TTC549 (cell line): ENCODE data around the gene ALDH1A3.

Experiments used
- FAIRE-seq: peaks from 2 replicates; lab custom pipeline; 2012; peaks lifted over from hg19 to GRCh38; lab: Jason Lieb, UNC

Gene ALDH1A3

DNA sequence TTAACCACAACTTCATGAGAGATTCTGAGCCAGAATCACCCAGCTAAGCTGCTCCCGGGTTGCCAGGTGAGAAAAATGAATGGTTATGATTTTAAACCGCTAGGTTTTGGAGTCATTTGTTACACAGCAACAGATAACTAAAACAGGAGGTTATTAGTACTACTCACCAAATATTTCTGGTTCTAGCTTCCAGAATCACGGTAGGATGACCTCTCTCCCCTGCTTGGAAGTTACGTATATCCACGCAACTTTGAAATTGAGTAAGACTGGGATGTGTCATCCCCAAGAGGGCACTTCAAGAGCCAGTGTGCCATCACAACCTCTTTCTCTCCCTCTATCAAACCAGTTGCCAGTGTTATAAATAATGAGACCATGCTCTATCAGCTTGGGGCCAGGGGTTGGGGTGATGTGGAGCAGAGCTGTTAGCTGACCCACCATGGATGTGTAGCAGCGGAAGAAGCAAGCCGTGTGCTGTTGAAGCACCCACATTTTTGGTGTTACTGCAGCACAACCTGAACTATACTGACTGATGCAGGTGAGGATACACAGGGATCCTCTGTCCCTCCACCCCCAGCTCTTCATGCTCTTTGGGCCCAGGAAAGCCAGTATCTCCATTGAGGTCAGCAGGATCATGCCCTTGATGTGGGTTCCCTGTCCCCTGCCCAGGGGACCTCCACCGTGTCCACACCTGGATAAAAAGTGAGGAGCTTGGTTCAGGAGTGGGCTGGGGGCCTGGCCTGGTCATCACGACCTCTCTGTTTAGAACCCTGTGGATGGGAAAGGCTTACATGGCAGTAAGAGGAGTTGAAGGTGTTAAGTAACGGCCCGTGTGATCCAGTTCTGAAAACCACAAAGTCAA, 19.4 kb upstream of the ALDH1A3 start:
- FAIRE-seq, result no peak

DNA sequence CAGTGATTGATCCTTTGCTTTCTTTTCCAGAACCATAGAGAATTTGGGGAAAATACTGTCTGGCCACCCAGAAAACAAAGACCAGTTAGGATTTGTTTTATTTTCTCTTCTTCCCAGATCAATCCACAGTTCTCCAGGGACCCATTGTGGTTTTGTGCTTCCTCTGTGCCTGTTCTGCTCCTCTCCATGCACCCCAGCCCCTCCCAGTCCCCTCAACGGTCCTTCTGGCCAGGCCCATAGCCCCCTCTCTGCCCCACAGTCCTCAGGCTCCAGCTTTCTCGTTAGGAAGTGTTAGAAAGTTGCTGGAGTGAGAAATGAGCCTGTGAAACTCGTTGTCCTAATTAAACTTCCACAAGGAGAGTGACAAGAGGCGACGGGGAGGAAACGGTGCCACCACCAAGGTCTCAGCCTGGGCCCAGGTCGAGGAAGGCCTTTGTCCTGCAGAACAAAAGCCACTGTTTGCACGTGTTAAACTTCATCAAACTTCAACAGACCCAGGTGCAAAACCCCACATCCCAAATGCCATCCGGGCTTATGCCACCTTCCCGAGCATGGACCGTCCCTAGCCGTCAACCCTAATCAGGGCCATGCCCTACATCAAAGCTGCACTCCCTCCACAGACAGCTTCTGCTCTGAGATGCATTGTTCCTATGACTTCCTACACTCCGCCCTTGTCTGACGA, 18.7 kb upstream of the ALDH1A3 start:
- no peak for FAIRE-seq

- no peak for FAIRE-seq
These were observed 18.1 kb upstream of the ALDH1A3 start for GRCh38 chr15:100861511-100861991.

GRCh38 chr15:100862162-100862561, 17.5 kb upstream of the ALDH1A3 start:
- no peak for FAIRE-seq

DNA sequence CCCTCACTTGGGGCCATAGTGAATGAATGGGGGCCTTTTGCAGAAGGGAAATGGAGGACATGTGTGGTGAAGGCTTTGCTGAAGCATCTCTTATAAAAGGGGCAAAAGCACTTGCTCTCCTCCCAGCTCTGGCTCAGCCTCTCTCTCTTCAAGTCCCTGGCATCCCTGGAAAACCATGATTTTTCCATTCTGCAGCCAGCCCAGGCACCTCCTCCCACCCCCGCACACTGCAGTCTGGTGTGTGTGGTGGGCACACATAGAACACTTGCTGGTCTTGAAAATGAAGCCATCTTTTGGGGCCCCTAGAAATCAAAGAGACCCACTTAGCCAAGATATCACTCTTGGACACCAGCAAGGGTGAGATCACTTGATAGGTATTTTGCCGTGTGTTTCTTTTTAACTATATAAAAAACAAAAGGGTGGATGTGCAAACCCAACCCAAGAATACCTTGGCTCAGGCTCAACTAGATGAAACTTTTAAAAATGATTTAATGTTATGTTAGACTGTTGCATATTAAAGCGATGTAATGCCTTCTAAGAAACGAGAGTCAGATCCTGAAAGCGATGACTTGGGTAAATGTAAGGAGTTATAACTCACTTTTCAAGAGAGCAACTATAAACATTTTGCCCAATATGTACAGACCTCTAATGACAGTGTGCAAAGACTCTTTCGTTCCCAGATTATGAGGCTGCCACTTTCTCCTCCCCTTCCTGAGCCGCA, 16.4 kb upstream of the ALDH1A3 start:
- FAIRE-seq, result no peak

DNA sequence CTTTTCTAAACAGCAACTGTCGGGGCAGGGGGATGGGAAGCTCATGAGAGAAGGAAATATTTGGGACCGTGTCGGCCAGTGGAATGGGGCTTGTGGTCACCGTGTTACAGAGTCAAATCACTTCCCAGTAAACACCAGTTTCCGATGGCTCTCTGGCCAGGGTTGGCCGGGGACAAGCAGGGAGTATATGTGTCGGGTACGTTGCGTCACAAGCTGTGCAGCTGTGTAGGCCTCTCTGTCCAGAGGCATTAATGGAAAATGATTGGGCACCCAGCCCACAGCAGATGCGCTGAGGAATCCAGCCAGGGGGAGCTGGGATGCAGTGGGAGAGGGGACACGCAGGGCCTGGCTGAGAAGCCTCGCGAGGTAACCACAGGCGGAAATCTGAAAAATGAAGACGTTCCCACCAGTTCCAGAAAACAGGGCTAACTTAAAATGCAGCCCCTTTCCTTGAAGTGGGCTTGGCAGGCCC, 15.8 kb upstream of the ALDH1A3 start:
- no peak for FAIRE-seq

- no peak for FAIRE-seq
These were observed 13.0 kb upstream of the ALDH1A3 start for GRCh38 chr15:100866386-100867330.

GRCh38 chr15:100867433-100867832, 12.2 kb upstream of the ALDH1A3 start:
- no peak for FAIRE-seq

- FAIRE-seq, result no peak
These were observed 10.3 kb upstream of the ALDH1A3 start for GRCh38 chr15:100869151-100869999.

- FAIRE-seq, result peak; percentile 53
These were observed 6.5 kb upstream of the ALDH1A3 start for GRCh38 chr15:100873029-100873677.

DNA sequence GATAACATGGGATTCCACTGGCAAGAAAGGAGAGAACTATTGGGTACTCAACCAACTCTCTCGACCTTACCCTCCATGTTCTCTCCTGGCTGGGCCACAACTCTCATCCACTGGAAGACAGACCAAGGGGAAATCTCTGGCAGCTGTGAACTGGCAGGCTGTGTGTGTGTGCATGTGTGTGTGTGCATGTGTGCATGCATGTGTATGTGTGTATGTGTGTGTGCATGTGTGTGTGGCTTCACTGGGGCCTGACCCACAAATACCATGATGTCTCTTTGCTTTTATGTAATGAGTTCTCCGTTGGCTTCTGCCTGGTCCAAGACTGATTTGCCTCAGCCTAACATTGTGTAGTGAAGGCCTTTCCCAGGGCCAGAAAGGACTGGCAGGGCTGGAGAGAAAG, 4.1 kb upstream of the ALDH1A3 start:
- no peak for FAIRE-seq

GRCh38 chr15:100875976-100876375, 3.7 kb upstream of the ALDH1A3 start:
- FAIRE-seq, result no peak

- FAIRE-seq, result no peak
These were observed 2.1 kb upstream of the ALDH1A3 start for GRCh38 chr15:100877551-100877950.

GRCh38 chr15:100878130-100878529, 1.5 kb upstream of the ALDH1A3 start:
- FAIRE-seq, result no peak

DNA sequence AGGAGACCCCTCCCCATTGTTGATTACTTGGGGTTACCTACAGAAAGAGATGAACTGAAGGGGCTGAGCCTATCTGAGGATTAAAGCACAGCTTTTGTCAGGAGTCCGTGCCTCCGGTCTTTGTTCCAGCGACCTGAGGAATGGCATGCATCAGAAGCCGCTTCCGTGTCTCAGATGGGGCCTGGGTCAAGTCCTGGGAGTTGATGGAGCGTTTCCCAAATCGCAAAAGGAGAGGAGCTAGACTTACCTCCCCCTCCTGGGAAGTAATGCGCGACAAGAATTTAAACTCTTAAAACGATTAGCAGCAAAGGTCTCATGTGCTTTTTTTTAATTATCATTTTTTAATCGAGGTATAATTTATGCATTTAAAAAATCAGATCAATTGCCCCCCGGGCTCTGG, 983 bp upstream of the ALDH1A3 start:
- FAIRE-seq, result no peak

GRCh38 chr15:100879061-100879463, 569 bp upstream of the ALDH1A3 start:
- no peak for FAIRE-seq

DNA sequence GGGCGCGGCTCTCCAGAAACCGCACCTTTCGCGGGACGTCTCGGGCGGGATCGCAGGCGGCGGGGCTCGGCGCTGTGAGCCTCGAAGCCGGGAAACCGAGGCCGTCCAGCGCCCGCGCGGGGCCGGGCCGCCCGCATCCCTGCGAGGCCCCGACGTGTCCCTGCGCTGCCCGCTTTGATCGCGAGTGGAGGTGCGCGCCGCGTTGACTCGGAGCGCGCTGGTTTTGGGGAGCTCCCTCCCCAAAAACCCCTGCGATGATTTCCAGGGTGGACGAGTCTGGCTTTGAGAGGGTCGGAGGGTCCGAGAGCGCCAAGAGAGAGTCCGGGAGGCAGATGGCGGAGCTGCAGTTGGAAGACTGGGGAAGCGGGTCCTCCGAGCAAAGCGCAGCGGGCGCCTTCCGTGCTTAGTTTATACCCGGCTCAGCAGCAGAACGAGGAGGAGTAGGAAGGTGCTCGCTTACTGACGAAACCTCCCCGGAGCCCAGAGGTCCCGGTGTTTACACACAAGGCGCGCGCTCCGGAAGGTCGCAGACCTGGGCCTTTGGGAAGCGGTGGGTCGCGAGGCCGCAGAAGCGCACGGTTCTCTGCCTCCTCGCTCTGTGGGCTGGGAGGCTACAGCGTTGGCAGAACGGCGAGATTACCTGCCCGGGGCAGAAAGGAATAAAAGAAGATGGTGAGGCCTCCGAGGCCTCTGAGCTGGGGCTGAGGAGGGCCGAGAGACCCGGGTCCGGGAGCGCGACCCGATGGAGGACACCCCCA, 687 bp downstream of the ALDH1A3 start:
- no peak for FAIRE-seq

- no peak for FAIRE-seq
These were observed 1.2 kb downstream of the ALDH1A3 start for GRCh38 chr15:100880897-100881242.

- FAIRE-seq, result no peak
These were observed 2.1 kb downstream of the ALDH1A3 start for GRCh38 chr15:100881573-100882336.
